SH-SY5Y (cell line): ENCODE measurements around the gene TATDN3.

Experiments
- GATA2 ChIP-seq: IDR thresholded peaks from 2 replicates; pipeline ENCODE4 v1.6.1; 2011; ENCODE audit warnings: mild to moderate bottlenecking, low read depth, low read length
- GATA3 ChIP-seq: IDR thresholded peaks from 2 replicates; pipeline ENCODE4 v1.6.1; 2011; ENCODE audit warnings: low read depth, mild to moderate bottlenecking, low read length, moderate library complexity

DNA sequence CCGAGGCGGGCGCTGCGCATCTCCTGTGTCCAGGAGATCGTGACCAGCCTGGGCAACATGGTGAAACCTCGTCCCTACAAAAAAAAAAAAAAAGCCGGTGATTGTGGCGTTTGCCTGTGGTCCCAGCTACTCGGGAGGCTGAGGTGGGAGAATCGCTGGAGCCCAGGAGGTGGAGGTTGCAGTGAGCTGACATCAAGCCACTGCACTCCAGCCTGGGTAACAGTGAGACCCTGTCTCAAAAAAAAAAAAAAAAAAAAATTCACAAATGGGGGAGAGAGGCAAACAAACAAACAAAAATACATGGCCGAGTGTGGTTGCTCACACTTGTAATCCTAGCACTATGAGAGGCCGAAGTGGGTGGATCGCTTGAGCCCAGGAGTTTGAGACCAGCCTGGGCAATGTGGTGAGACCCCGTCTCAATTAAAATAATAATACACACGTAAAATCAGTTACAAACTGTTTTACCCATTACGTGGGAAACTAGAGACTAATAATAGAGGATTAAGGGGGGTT is 758 bp downstream of the TATDN3 start:
- TF ChIP-seq GATA2 (no peak), GATA3 (no peak)
